Neural progenitor cell (in vitro differentiated cells): ENCODE results near the gene EPHA10.

ENCODE experiments used
- EZH2 ChIP-seq: fragments of 200-600 bp; sonication (generic); IDR thresholded peaks from 2 replicates; pipeline ENCODE4 v1.6.1; 2017; ENCODE audit warnings: antibody characterized with exemption, mild to moderate bottlenecking, moderate library complexity
- EZH2phosphoT487 ChIP-seq: fragments of 200-600 bp; sonication (generic); IDR thresholded peaks from 2 replicates; pipeline ENCODE4 v1.6.1; 2017; ENCODE audit warnings: antibody characterized with exemption
- TF ChIP-seq, protein P1 (sequence below): fragments of 200-600 bp; sonication (generic); IDR thresholded peaks from 2 replicates; pipeline ENCODE4 v1.5.1; 2017; ENCODE audit warnings: antibody characterized with exemption, mild to moderate bottlenecking

- TF ChIP-seq, protein P1, sequence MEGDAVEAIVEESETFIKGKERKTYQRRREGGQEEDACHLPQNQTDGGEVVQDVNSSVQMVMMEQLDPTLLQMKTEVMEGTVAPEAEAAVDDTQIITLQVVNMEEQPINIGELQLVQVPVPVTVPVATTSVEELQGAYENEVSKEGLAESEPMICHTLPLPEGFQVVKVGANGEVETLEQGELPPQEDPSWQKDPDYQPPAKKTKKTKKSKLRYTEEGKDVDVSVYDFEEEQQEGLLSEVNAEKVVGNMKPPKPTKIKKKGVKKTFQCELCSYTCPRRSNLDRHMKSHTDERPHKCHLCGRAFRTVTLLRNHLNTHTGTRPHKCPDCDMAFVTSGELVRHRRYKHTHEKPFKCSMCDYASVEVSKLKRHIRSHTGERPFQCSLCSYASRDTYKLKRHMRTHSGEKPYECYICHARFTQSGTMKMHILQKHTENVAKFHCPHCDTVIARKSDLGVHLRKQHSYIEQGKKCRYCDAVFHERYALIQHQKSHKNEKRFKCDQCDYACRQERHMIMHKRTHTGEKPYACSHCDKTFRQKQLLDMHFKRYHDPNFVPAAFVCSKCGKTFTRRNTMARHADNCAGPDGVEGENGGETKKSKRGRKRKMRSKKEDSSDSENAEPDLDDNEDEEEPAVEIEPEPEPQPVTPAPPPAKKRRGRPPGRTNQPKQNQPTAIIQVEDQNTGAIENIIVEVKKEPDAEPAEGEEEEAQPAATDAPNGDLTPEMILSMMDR: no peak
- no peak for TF ChIP-seq EZH2
- no peak for TF ChIP-seq EZH2phosphoT487
These were observed 32.7 kb downstream of the EPHA10 start for GRCh38 chr1:37732111-37732780.
